Parathyroid adenoma (tissue), 2 donors: ENCODE measurements around the gene TSC22D1.

Experiments used
- H2AFZ ChIP-seq: fragments of 300-600 bp; sonication (generic); one replicate; pipeline ENCODE4 v1.7.0; 2017; ENCODE audit warnings: antibody characterized with exemption, mild to moderate bottlenecking
- H3K27ac ChIP-seq: fragments of 300-600 bp; sonication (generic); one replicate; pipeline ENCODE4 v1.7.0; 2017
- H3K27me3 ChIP-seq: fragments of 300-600 bp; sonication (generic); one replicate; pipeline ENCODE4 v1.7.0; 2017; ENCODE audit warnings: low read length; ENCODE audit not compliant: control insufficient read depth, insufficient read depth
- H3K36me3 ChIP-seq: fragments of 300-600 bp; sonication (generic); one replicate; pipeline ENCODE4 v1.7.0; 2017; ENCODE audit warnings: low read length; ENCODE audit not compliant: control insufficient read depth, insufficient read depth
- H3K4me1 ChIP-seq: fragments of 300-600 bp; sonication (generic); one replicate; pipeline ENCODE4 v1.7.0; 2017; ENCODE audit warnings: control low read depth
- H3K4me2 ChIP-seq: fragments of 300-600 bp; sonication (generic); one replicate; pipeline ENCODE4 v1.7.0; 2017; ENCODE audit warnings: low read length
- H3K4me3 ChIP-seq: fragments of 300-600 bp; sonication (generic); one replicate; pipeline ENCODE4 v1.7.0; 2017; ENCODE audit warnings: low read depth, low read length
- H3K79me2 ChIP-seq: fragments of 300-600 bp; sonication (generic); one replicate; pipeline ENCODE4 v1.7.0; 2017; ENCODE audit warnings: control low read depth
- H3K9ac ChIP-seq: fragments of 300-600 bp; sonication (generic); one replicate; pipeline ENCODE4 v1.7.0; 2017; ENCODE audit warnings: mild to moderate bottlenecking
- H3K9me3 ChIP-seq: fragments of 300-600 bp; sonication (generic); one replicate; pipeline ENCODE4 v1.7.0; 2017; ENCODE audit warnings: low read length; ENCODE audit not compliant: control insufficient read depth
- CTCF ChIP-seq: fragments of 300-600 bp; sonication (generic); IDR thresholded peaks from one replicate; pipeline ENCODE4 v1.7.0; 2017; ENCODE audit warnings: antibody characterized with exemption, mild to moderate bottlenecking
- donor health status: primary hyperparathyroidism.

TSC22D1 gene

GRCh38 chr13:44434766-44435141, 141.4 kb downstream of the TSC22D1 start:
- Histone ChIP-seq H3K9ac (no peak overlapping the region), H3K4me3 (peak overlapping the region; percentile 97), H3K27ac (peak overlapping the region; percentile 97), H3K4me2 (peak overlapping the region; percentile 57), H2AFZ (no peak overlapping the region), H3K9me3 (no peaks in the 10 kb centered on the region), H3K36me3 (no peaks in the 10 kb centered on the region), H3K27me3 (no peaks in the 10 kb centered on the region), H3K79me2 (no peaks in the 10 kb centered on the region), H3K4me1 (no peaks in the 10 kb centered on the region)
- TF ChIP-seq CTCF: no peak

DNA sequence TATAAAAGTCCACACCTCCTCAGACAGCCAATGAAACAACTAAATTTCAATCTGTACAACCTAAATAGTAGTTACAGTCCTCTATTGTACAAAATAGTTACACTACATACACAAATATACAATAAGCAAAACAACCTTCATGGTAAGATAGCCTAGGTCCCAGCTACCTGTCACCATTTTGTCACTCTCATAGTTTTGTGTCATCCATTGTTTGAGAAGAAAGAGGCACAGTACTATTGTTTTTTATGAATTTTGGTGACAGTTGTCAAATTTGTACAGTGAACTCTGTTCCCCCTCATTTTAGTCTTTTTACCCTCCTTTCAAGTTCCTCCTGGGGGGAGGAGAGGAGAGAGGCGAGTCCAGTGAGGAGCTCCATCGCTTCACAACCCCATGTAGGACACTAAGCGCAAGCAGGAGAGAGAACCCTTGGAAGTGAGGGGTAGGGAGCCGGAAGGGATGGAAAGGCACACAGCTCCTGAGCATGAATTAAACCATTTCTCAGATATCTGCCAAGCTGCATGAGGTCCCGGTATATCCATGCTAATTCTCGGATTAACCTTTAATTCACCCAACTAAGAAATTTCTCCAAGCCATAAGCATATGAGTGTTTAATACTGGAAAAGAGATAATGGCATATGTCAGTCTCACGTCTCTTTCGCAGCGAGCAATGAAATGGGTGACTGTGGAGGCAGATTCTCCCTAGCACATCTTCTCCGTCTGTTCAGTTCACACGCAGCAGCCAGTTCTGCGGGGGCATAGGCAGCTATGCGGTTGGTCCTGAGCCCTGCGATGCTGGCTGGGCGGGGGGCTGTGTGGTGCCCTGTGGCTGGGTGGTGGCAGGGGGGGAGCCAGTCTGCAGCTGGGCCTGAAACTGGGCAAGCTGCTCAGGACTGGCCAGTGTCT, 142.0 kb downstream of the TSC22D1 start:
- no peaks in the 10 kb centered on the region for H3K36me3 ChIP-seq
- no peak for TF ChIP-seq CTCF
- H3K4me2 ChIP-seq: peak overlapping the region; percentile 57
- no peaks in the 10 kb centered on the region for H3K27me3 ChIP-seq
- no peaks in the 10 kb centered on the region for H3K4me1 ChIP-seq
- H3K79me2 ChIP-seq: no peaks in the 10 kb centered on the region
- no peak overlapping the region for H3K9ac ChIP-seq
- H3K27ac ChIP-seq: peak overlapping the region; percentile 97
- no peak overlapping the region for H2AFZ ChIP-seq
- peak overlapping the region; percentile 97 for H3K4me3 ChIP-seq
- no peaks in the 10 kb centered on the region for H3K9me3 ChIP-seq

DNA sequence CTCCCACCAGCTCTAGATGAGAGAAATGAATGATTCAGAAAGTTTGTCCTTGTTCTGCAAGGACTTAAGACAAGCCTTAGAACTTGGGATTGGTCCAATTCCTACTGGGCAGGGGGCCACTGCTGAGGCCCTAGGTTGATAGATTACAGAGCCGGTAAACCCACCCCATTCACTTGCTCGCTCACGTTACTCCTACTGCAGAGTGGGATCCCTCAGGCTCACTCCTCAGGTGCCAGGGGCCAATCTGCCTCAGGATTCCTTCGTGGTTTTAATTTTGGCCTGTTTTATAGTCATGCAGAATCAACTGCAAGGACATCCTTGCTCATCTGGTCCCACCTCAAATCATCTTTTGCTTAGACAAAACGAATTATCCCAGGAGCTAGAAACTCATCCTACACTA, 143.5 kb downstream of the TSC22D1 start:
- Histone ChIP-seq H3K9me3 (no peaks in the 10 kb centered on the region), H2AFZ (no peak overlapping the region), H3K79me2 (no peaks in the 10 kb centered on the region), H3K9ac (no peak overlapping the region), H3K4me2 (no peak overlapping the region), H3K27me3 (no peaks in the 10 kb centered on the region), H3K36me3 (no peaks in the 10 kb centered on the region), H3K27ac (no peak overlapping the region), H3K4me1 (no peaks in the 10 kb centered on the region), H3K4me3 (no peak overlapping the region)
- no peak for TF ChIP-seq CTCF

GRCh38 chr13:44431150-44431549, 145.0 kb downstream of the TSC22D1 start:
- no peak for TF ChIP-seq CTCF
- H3K79me2 ChIP-seq: no peaks in the 10 kb centered on the region
- H3K27me3 ChIP-seq: no peaks in the 10 kb centered on the region
- H3K27ac ChIP-seq: no peak overlapping the region
- no peaks in the 10 kb centered on the region for H3K4me1 ChIP-seq
- H3K4me2 ChIP-seq: no peak overlapping the region
- H3K36me3 ChIP-seq: no peaks in the 10 kb centered on the region
- no peaks in the 10 kb centered on the region for H3K9me3 ChIP-seq
- H2AFZ ChIP-seq: no peak overlapping the region
- no peak overlapping the region for H3K4me3 ChIP-seq
- H3K9ac ChIP-seq: no peak overlapping the region

GRCh38 chr13:44429311-44429710, 146.8 kb downstream of the TSC22D1 start:
- Histone ChIP-seq H3K9ac (no peak overlapping the region), H3K27ac (no peak overlapping the region), H3K79me2 (no peaks in the 10 kb centered on the region), H3K9me3 (no peaks in the 10 kb centered on the region), H3K27me3 (no peaks in the 10 kb centered on the region), H3K36me3 (no peaks in the 10 kb centered on the region), H2AFZ (no peak overlapping the region), H3K4me3 (no peak overlapping the region), H3K4me2 (no peak overlapping the region), H3K4me1 (no peaks in the 10 kb centered on the region)
- TF ChIP-seq CTCF: no peak
